Peyer's patch (tissue), 4 donors: ENCODE measurements around the gene COL9A2. TPM values are rescaled to one million over a fixed set of nuclear protein-coding genes. Genes with fewer than 3 reads are reported as not detected.

ENCODE experiments used
- DNase-seq, 3 donors: peaks; one replicate each; pipeline ENCODE4 v3.0.0-alpha.2; 2017 to 2019
- H3K27ac ChIP-seq, 4 donors: fragments of 200-600 bp; sonication (generic); one replicate each; pipeline ENCODE4 v1.5.1; 2016 to 2019
- H3K27me3 ChIP-seq, 2 donors: fragments of 200-600 bp; sonication (generic); one replicate each; pipeline ENCODE4 v1.5.1; 2019
- H3K36me3 ChIP-seq, 3 donors: fragments of 200-600 bp; sonication (generic); one replicate each; pipeline ENCODE4 v1.5.1; 2016 to 2019
- H3K4me1 ChIP-seq, 4 donors: fragments of 200-600 bp; sonication (generic); one replicate each; pipeline ENCODE4 v1.5.1; 2016 to 2019
- H3K4me3 ChIP-seq, 4 donors: fragments of 200-600 bp; sonication (generic); 1 replicate in 3 of 4; 2 replicates in 1 of 4; pipeline ENCODE4 v1.5.1; 2016 to 2019; ENCODE audit warnings: mild to moderate bottlenecking in 1 of 4
- H3K9me3 ChIP-seq, 4 donors: fragments of 200-600 bp; sonication (generic); one replicate each; pipeline ENCODE4 v1.5.1; 2016 to 2019; ENCODE audit warnings: mild to moderate bottlenecking in 1 of 4
- POLR2A ChIP-seq, 2 donors: fragments of 450-650 bp; IDR thresholded peaks; one replicate each; pipeline ENCODE4 v1.5.1; 2017; ENCODE audit warnings: antibody characterized with exemption in 2 of 2, mild to moderate bottlenecking in 2 of 2, moderate library complexity in 2 of 2
- total RNA-seq, 4 donors: library from RNA; depleted of rRNA; stranded (reverse); fragments of >200 nt; gene quantifications; one replicate each; pipeline ENCODE4 v1.1.0, GENCODE V29; 2016
- TF ChIP-seq, protein P1 (sequence below), 6 experiments: fragments of 450-650 bp in 4 of 6; fragments of 200-600 bp in 2 of 6; sonication (generic) in 1 of 6; IDR thresholded peaks; one replicate each; pipeline ENCODE4 v1.5.1; 2017 to 2019; ENCODE audit warnings: antibody characterized with exemption in 6 of 6, mild to moderate bottlenecking in 3 of 6, moderate library complexity in 1 of 6

Gene COL9A2
- total RNA-seq, 4 donors from 2014 or later, result 2.1 to 11.6 (median 6.3) TPM

DNA sequence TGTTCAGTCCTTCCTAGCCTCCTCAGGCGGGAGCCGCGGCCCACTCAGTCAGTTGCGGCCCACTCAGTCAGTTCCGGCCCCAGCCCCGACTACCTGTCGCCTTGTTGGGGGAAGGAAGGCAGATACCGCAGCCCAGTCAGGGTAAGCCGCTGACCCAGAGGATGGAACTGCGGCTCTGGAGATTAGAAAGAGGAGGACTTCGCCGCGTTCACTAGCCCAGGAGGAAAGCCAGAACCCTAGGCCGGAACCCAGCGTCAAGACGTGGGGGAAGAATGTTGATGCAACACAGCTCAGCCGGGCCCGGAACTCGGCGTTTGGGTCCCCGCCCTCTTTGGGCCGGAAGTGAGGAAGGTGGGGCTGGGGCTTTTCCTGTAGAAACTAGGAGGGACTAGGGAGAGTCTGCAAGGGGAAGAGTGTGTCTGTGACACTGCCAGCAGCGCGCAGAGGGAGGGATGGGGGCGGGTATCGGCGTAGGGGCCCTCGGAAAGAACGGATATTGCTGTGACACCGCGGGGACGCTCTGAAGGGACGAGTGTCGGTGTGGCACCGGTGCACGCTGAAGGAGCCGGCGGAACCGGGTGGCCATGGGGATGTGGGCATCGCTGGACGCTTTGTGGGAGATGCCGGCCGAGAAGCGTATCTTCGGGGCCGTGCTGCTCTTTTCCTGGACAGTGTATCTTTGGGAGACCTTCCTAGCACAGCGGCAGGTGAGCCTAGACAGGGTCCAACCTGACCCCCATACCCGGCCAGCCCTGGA lies 59.2 kb downstream of the COL9A2 start, which contains the start of gene ZMPSTE24:
Gene ZMPSTE24, plus strand, starts transcription at position 549 of the 757 bp plus-strand sequence. Its CDS starts 36 bp downstream, at position 585.
- Histone ChIP-seq H3K4me3 (peak within 1 kb of the TSS; percentile 64 to 86 (median 72)), H3K27me3 (no peaks in the 10 kb centered on the region), H3K36me3 (peaks cover 0 to 23% (median 0%) of the 10 kb centered on the region in 3 donors), H3K27ac (peak within 1 kb of the TSS; percentile 88 to 97 (median 95)), H3K4me1 (peaks cover 0 to 18% (median 2%) of the 10 kb centered on the region in 4 donors), H3K9me3 (no peaks in the 10 kb centered on the region)
- DNase-seq, result peak; percentile 90 to 97 (median 95)
- peak; percentile 16 to 60 for TF ChIP-seq POLR2A (IDR thresholded peaks at IDR 0.05)
- TF ChIP-seq, protein P1, sequence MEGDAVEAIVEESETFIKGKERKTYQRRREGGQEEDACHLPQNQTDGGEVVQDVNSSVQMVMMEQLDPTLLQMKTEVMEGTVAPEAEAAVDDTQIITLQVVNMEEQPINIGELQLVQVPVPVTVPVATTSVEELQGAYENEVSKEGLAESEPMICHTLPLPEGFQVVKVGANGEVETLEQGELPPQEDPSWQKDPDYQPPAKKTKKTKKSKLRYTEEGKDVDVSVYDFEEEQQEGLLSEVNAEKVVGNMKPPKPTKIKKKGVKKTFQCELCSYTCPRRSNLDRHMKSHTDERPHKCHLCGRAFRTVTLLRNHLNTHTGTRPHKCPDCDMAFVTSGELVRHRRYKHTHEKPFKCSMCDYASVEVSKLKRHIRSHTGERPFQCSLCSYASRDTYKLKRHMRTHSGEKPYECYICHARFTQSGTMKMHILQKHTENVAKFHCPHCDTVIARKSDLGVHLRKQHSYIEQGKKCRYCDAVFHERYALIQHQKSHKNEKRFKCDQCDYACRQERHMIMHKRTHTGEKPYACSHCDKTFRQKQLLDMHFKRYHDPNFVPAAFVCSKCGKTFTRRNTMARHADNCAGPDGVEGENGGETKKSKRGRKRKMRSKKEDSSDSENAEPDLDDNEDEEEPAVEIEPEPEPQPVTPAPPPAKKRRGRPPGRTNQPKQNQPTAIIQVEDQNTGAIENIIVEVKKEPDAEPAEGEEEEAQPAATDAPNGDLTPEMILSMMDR (IDR thresholded peaks at IDR 0.05), result no peak

DNA sequence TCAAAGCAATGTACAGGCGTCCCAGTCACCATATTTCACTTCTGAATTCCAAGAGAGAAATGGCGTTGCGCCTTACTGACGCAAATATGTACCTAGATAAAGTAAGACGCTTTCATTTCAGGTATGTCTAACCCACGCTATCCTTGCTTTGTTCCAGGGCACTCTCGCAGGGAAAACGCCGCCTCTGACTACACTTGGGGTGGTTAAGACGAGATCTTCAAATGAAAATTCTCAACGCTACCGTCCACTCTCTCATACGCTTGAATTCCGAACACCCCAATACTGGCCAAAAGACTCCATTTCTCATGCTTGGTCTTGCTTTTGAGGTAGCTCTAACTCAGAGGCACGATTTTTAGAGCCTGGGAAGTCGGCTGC lies 59.8 kb downstream of the COL9A2 start:
- Histone ChIP-seq H3K4me1 (peaks cover 0 to 18% (median 2%) of the 10 kb centered on the region in 4 donors), H3K36me3 (peaks cover 0 to 17% (median 0%) of the 10 kb centered on the region in 3 donors), H3K27me3 (no peaks in the 10 kb centered on the region), H3K9me3 (no peaks in the 10 kb centered on the region), H3K27ac (peak overlapping the region; percentile 88 to 97 (median 95)), H3K4me3 (peak overlapping the region; percentile 64 to 86 (median 72))
- peak in 1 of 3 donors; percentile 56 for DNase-seq
- TF ChIP-seq, protein P1 (IDR thresholded peaks at IDR 0.05), result no peak
- no peak for TF ChIP-seq POLR2A (IDR thresholded peaks at IDR 0.05)

DNA sequence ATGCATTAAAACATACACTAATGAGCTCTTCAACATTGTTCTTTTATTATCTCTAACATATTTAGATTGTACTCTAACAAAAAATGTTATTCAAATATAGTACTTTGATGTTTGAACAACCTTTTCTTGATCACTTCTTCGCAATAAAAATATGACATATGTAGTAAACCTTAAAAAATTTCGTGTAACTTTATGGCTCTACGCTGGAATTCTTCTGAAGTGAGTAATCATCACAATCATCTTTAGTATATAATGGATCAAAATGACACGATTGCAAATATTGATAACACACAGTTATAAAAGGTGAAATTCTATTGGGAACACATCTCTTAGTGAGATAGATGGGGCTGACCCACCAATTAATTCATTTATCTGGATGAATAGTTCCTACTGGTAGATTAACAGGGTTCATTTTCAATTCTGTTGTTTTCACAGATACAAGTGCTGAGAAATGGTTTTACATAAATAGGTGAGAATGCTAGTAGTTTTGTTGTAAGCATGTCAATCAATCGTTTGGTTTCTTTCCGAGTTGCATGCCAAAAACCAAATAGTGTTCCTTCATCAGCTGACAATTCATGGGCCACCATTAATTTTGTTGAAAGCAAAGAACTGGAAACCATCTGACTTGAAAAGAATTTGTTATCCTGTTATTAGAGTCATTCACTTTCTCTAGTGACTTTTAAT lies 60.5 kb downstream of the COL9A2 start:
- H3K4me1 ChIP-seq, result peaks cover 0 to 18% (median 2%) of the 10 kb centered on the region in 4 donors
- no peaks in the 10 kb centered on the region for H3K27me3 ChIP-seq
- peaks cover 0 to 10% (median 0%) of the 10 kb centered on the region in 3 donors for H3K36me3 ChIP-seq
- peak overlapping the region in 2 of 4 donors; percentile 94 to 96 for H3K27ac ChIP-seq
- DNase-seq, result no peak
- TF ChIP-seq, protein P1 (IDR thresholded peaks at IDR 0.05), result no peak
- TF ChIP-seq POLR2A (IDR thresholded peaks at IDR 0.05), result no peak
- peak overlapping the region in 3 of 4 donors; percentile 64 to 78 (median 67) for H3K4me3 ChIP-seq
- H3K9me3 ChIP-seq, result no peaks in the 10 kb centered on the region

DNA sequence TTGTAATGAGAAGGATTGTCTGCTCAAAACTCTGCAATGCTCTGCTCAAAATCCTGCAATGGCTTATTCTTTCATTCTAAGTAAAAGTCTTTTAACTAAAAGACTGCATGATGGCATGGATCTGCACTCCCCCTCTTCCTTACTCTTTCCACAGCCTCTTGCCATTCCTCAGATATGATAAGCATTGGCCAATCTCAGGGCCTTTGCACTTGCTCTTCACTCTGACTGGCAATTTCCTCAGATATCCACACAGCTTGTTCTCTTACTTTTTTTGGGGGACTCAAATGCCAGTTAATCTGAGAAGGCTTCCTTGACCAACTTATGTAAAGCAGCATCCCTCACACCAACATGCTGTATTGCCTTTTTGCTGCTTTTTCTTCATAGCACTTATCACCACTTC lies 61.9 kb downstream of the COL9A2 start:
- DNase-seq, result no peak
- Histone ChIP-seq H3K27ac (no peak overlapping the region), H3K4me1 (peaks cover 0 to 18% (median 2%) of the 10 kb centered on the region in 4 donors), H3K27me3 (no peaks in the 10 kb centered on the region), H3K9me3 (no peaks in the 10 kb centered on the region), H3K36me3 (no peaks in the 10 kb centered on the region), H3K4me3 (no peak overlapping the region)
- TF ChIP-seq POLR2A (IDR thresholded peaks at IDR 0.05), result no peak
- TF ChIP-seq, protein P1 (IDR thresholded peaks at IDR 0.05), result no peak

DNA sequence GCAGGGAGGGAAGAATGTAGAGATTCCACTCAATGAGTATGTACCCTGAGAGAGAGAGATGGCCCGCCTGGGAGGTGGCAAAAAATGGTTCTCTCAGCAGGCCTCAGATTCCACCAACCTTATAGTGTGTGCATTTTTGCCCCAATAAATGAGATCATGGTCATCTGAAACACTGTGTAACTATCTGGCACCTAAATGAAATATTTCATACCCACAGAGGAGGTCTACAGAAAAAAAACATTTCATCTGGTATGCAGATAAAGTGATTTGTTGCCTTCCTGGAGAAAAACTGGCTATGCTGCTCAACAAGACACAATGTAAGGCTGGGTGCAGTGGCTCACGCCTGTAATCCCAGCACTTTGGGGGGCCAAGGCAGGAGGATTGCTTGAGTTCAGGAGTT lies 64.5 kb downstream of the COL9A2 start:
- Histone ChIP-seq H3K9me3 (no peaks in the 10 kb centered on the region), H3K27me3 (no peaks in the 10 kb centered on the region)
- TF ChIP-seq, protein P1 (IDR thresholded peaks at IDR 0.05), result no peak
- no peak for TF ChIP-seq POLR2A (IDR thresholded peaks at IDR 0.05)

More for the DNA sequence above, 64.5 kb downstream of the COL9A2 start:
- Histone ChIP-seq H3K36me3 (no peaks in the 10 kb centered on the region), H3K27ac (no peak overlapping the region), H3K4me3 (no peak overlapping the region), H3K4me1 (peaks cover 0 to 7% (median 0%) of the 10 kb centered on the region in 4 donors)
- no peak for DNase-seq
